ENCODE results near the gene FLG2.

GRCh38 chr1:152356736-152357135, 3.1 kb downstream of the FLG2 start:
- no peak for TF ChIP-seq CTCF (IDR thresholded peaks at IDR 0.05)
- no peak for TF ChIP-seq POLR2A (IDR thresholded peaks at IDR 0.05)
- TF ChIP-seq POLR2AphosphoS5 (IDR thresholded peaks at IDR 0.05) = no peak
- TF ChIP-seq EP300 (IDR thresholded peaks at IDR 0.05) = no peak
